Activated T-helper 2 cell treated with anti-CD3 and anti-CD28 coated beads, Interferon-gamma antibody, Interleukin-2, Interleukin-4, amounts not matched to agents 10 μg/mL and 5 μg/mL and 100 μg/mL, durations not matched to agents 14 hours and 24 hours and 36 hours (primary cell): Measurements from ENCODE around the gene FAM240A. TPM values are rescaled to one million over a fixed set of nuclear protein-coding genes. Genes with fewer than 3 reads are reported as not detected.
"Not testable (repeated sequence)": the region's sequence is repeated elsewhere in the genome, so short reads cannot be mapped to it uniquely, and the experiment has no call there.

Experiments used
- DNase-seq: peaks from one replicate; pipeline ENCODE4 v3.0.0; 2021; ENCODE audit warnings: low spot score
- H3K27ac Mint-ChIP-seq: one replicate; pipeline ENCODE4 v1.8.0; 2021; ENCODE audit warnings: mixed read lengths
- H3K27me3 Mint-ChIP-seq: one replicate; pipeline ENCODE4 v1.8.0; 2021; ENCODE audit warnings: low read depth, mixed read lengths
- H3K36me3 Mint-ChIP-seq: one replicate; pipeline ENCODE4 v1.8.0; 2021; ENCODE audit warnings: low read depth, mixed read lengths
- H3K4me1 Mint-ChIP-seq: one replicate; pipeline ENCODE4 v1.8.0; 2021; ENCODE audit warnings: low read depth, mixed read lengths
- H3K4me3 Mint-ChIP-seq: one replicate; pipeline ENCODE4 v1.8.0; 2021; ENCODE audit warnings: low read depth, mild to moderate bottlenecking, moderate library complexity, mixed read lengths
- H3K9me3 Mint-ChIP-seq: one replicate; pipeline ENCODE4 v1.8.0; 2021; ENCODE audit warnings: mixed read lengths
- intact Hi-C: fragments of 100-400 bp; cut with micrococcal nuclease; formaldehyde crosslinking; loops from one replicate; pipeline ENCODE4 v1.15.1; 2023
- total RNA-seq: library from RNA; stranded (reverse); gene quantifications from 2 replicates; pipeline ENCODE4 v1.2.3, GENCODE V29; 2022

The FAM240A gene
- total RNA-seq, 1 donor from 2014 or later = not detected

GRCh38 chr3:46577580-46578249 lies 34.6 kb upstream of the FAM240A start:
- intact Hi-C loops = not testable (repeated sequence)

GRCh38 chr3:46578973-46579755 lies 33.2 kb upstream of the FAM240A start:
- Mint-ChIP-seq H3K4me3 (no peak overlapping the region), H3K9me3 (no peaks in the 10 kb centered on the region), H3K4me1 (peaks cover 3% of the 10 kb centered on the region), H3K27ac (no peak overlapping the region), H3K36me3 (no peaks in the 10 kb centered on the region), H3K27me3 (peaks cover 18% of the 10 kb centered on the region)
- DNase-seq = no peak
- intact Hi-C loops = no loop called here

More at GRCh38 chr3:46577580-46578249, 34.6 kb upstream of the FAM240A start:
- peaks cover 20% of the 10 kb centered on the region for H3K27me3 Mint-ChIP-seq
- not testable (repeated sequence) for H3K9me3 Mint-ChIP-seq, H3K4me3 Mint-ChIP-seq, H3K27ac Mint-ChIP-seq, DNase-seq, H3K36me3 Mint-ChIP-seq, H3K4me1 Mint-ChIP-seq

- DNase-seq = no peak
- H3K27ac Mint-ChIP-seq = no peak overlapping the region
- intact Hi-C loops = no loop called here
- H3K36me3 Mint-ChIP-seq = no peaks in the 10 kb centered on the region
- no peaks in the 10 kb centered on the region for H3K9me3 Mint-ChIP-seq
- H3K4me1 Mint-ChIP-seq = peaks cover 3% of the 10 kb centered on the region
- H3K27me3 Mint-ChIP-seq = peaks cover 18% of the 10 kb centered on the region
- H3K4me3 Mint-ChIP-seq = no peak overlapping the region
These were observed 32.5 kb upstream of the FAM240A start for GRCh38 chr3:46579756-46580286.

GRCh38 chr3:46580675-46581074 lies 31.6 kb upstream of the FAM240A start:
- H3K4me3 Mint-ChIP-seq = no peak overlapping the region
- H3K36me3 Mint-ChIP-seq = no peaks in the 10 kb centered on the region
- intact Hi-C loops = no loop called here
- H3K27ac Mint-ChIP-seq = no peak overlapping the region
- no peaks in the 10 kb centered on the region for H3K9me3 Mint-ChIP-seq
- H3K27me3 Mint-ChIP-seq = peaks cover 18% of the 10 kb centered on the region
- H3K4me1 Mint-ChIP-seq = peaks cover 3% of the 10 kb centered on the region
- DNase-seq = no peak

- H3K9me3 Mint-ChIP-seq = no peaks in the 10 kb centered on the region
- intact Hi-C loops = no loop called here
- no peak overlapping the region for H3K27ac Mint-ChIP-seq
- DNase-seq = no peak
- no peaks in the 10 kb centered on the region for H3K36me3 Mint-ChIP-seq
- H3K27me3 Mint-ChIP-seq = peaks cover 19% of the 10 kb centered on the region
- H3K4me3 Mint-ChIP-seq = no peak overlapping the region
- H3K4me1 Mint-ChIP-seq = no peaks in the 10 kb centered on the region
These were observed 27.5 kb upstream of the FAM240A start for GRCh38 chr3:46584598-46585467.

- Mint-ChIP-seq H3K9me3 (no peaks in the 10 kb centered on the region), H3K4me3 (no peak overlapping the region), H3K4me1 (no peaks in the 10 kb centered on the region), H3K36me3 (no peaks in the 10 kb centered on the region), H3K27me3 (peaks cover 21% of the 10 kb centered on the region), H3K27ac (no peak overlapping the region)
- DNase-seq = no peak
- intact Hi-C loops = no loop called here
These were observed 26.3 kb upstream of the FAM240A start for GRCh38 chr3:46585799-46586693.

- no peak for DNase-seq
- H3K9me3 Mint-ChIP-seq = no peaks in the 10 kb centered on the region
- H3K27me3 Mint-ChIP-seq = peaks cover 27% of the 10 kb centered on the region
- no peaks in the 10 kb centered on the region for H3K4me1 Mint-ChIP-seq
- H3K27ac Mint-ChIP-seq = no peak overlapping the region
- intact Hi-C loops = no loop called here
- no peaks in the 10 kb centered on the region for H3K36me3 Mint-ChIP-seq
- no peak overlapping the region for H3K4me3 Mint-ChIP-seq
These were observed 25.5 kb upstream of the FAM240A start for GRCh38 chr3:46586738-46587246.

- H3K9me3 Mint-ChIP-seq, intact Hi-C loops, H3K4me3 Mint-ChIP-seq, H3K36me3 Mint-ChIP-seq, H3K4me1 Mint-ChIP-seq, H3K27ac Mint-ChIP-seq, DNase-seq: not testable (repeated sequence)
- H3K27me3 Mint-ChIP-seq = peaks cover 30% of the 10 kb centered on the region
These were observed 25.1 kb upstream of the FAM240A start for GRCh38 chr3:46587268-46587667.

- H3K9me3 Mint-ChIP-seq = no peaks in the 10 kb centered on the region
- no peak for DNase-seq
- no peak overlapping the region for H3K27ac Mint-ChIP-seq
- peaks cover 37% of the 10 kb centered on the region for H3K27me3 Mint-ChIP-seq
- no peaks in the 10 kb centered on the region for H3K4me1 Mint-ChIP-seq
- no peak overlapping the region for H3K4me3 Mint-ChIP-seq
- H3K36me3 Mint-ChIP-seq = no peaks in the 10 kb centered on the region
- intact Hi-C loops = no loop called here
These were observed 19.0 kb upstream of the FAM240A start for GRCh38 chr3:46593274-46593862.

- Mint-ChIP-seq H3K4me1 (no peaks in the 10 kb centered on the region), H3K36me3 (no peaks in the 10 kb centered on the region), H3K27me3 (peaks cover 34% of the 10 kb centered on the region), H3K4me3 (no peak overlapping the region), H3K9me3 (no peaks in the 10 kb centered on the region), H3K27ac (no peak overlapping the region)
- no peak for DNase-seq
- intact Hi-C loops = no loop called here
These were observed 18.3 kb upstream of the FAM240A start for GRCh38 chr3:46593979-46594378.

- DNase-seq = no peak
- Mint-ChIP-seq H3K36me3 (no peaks in the 10 kb centered on the region), H3K9me3 (no peaks in the 10 kb centered on the region), H3K4me1 (no peaks in the 10 kb centered on the region), H3K4me3 (no peak overlapping the region), H3K27me3 (peaks cover 32% of the 10 kb centered on the region), H3K27ac (no peak overlapping the region)
- intact Hi-C loops = no loop called here
These were observed 17.6 kb upstream of the FAM240A start for GRCh38 chr3:46594723-46595122.
